ENCODE results near the gene SIGLEC9.

Gene SIGLEC9

DNA sequence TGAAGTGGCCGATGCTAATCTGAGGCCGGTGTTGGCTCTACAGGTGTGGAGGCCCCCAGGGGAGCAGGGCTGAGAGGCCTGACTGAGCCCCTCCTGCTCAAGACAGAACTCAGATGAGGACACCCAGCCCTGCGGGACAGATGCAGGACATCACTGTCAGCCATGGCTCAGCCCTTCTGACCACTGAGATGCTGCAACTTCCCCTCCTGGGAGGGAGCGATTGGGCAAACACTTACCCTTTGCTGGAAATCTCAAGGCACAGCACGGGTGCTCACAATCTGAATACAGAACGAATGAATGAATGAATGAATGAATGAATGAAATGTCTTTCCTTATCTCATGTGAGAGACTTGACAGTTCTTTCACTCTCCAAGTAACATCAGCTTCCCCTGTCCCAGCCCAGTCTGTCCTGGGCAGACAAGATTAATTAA, 13.9 kb downstream of the SIGLEC9 start:
- H3K9me3 ChIP-seq (ENCODE audit: control insufficient read depth, insufficient read depth, low read depth, low read length): no peaks in the 10 kb centered on the region
- H3K4me3 ChIP-seq (ENCODE audit: low read depth, low read length): no peak overlapping the region
- CTCF ChIA-PET: interaction anchor here (0.5 to 2.8 kb wide), 2 partner anchors 19 to 111 kb away, joined by 3 to 13 read pairs; no protein-coding TSS in a partner anchor
- POLR2A ChIA-PET: no interaction called here
- H3K36me3 ChIP-seq (ENCODE audit: control insufficient read depth in 2 of 2, insufficient read depth in 1 of 2, low read length in 2 of 2): no peaks in the 10 kb centered on the region
- H3K4me1 ChIP-seq (ENCODE audit: control insufficient read depth, insufficient read depth, low read length): no peaks in the 10 kb centered on the region
- no peak for TF ChIP-seq ZNF558 (tag by site-specific recombination; IDR thresholded peaks at IDR 0.05)
- TF ChIP-seq ZNF624 (tag by site-specific recombination; IDR thresholded peaks at IDR 0.05): no peak
- TF ChIP-seq ZNF701 (tag by site-specific recombination; IDR thresholded peaks at IDR 0.05): no peak
- no peak for TF ChIP-seq YY1 (tag by site-specific recombination; IDR thresholded peaks at IDR 0.05)
- no peak for TF ChIP-seq ZNF266 (tag by site-specific recombination; IDR thresholded peaks at IDR 0.05; ENCODE audit: low read depth)
- TF ChIP-seq MYNN (tag by site-specific recombination; IDR thresholded peaks at IDR 0.05; ENCODE audit: borderline replicate concordance): no peak
- TF ChIP-seq ZNF658 (tag by site-specific recombination; IDR thresholded peaks at IDR 0.05): no peak
- no peak for TF ChIP-seq ZNF510 (tag by site-specific recombination; IDR thresholded peaks at IDR 0.05; ENCODE audit: insufficient replicate concordance)
- no peak for TF ChIP-seq ZNF600 (tag by site-specific recombination; IDR thresholded peaks at IDR 0.05)
- no peak for TF ChIP-seq ZNF16 (tag by site-specific recombination; IDR thresholded peaks at IDR 0.05; ENCODE audit: low read depth)
- TF ChIP-seq ZNF585B (tag by site-specific recombination; IDR thresholded peaks at IDR 0.05): no peak
- no peak for TF ChIP-seq HOXA7 (CRISPR knock-in tag; IDR thresholded peaks at IDR 0.05; ENCODE audit: borderline replicate concordance)
- no peak for TF ChIP-seq ZNF157 (tag by site-specific recombination; IDR thresholded peaks at IDR 0.05)
- no peak overlapping the region for H3K27ac ChIP-seq (ENCODE audit: extremely low read depth, low read depth, low read length)

GRCh38 chr19:51139299-51140014, 14.8 kb downstream of the SIGLEC9 start:
- CTCF ChIA-PET: interaction anchor here (2.8 kb wide), 1 partner anchor 18 kb away, joined by 13 read pairs; no protein-coding TSS in a partner anchor
- POLR2A ChIA-PET: no interaction called here
- Histone ChIP-seq H3K4me1 (ENCODE audit: control insufficient read depth, insufficient read depth, low read length) (no peaks in the 10 kb centered on the region), H3K27ac (ENCODE audit: extremely low read depth, low read depth, low read length) (no peak overlapping the region), H3K4me3 (ENCODE audit: low read depth, low read length) (no peak overlapping the region), H3K9me3 (ENCODE audit: control insufficient read depth, insufficient read depth, low read depth, low read length) (no peaks in the 10 kb centered on the region), H3K36me3 (ENCODE audit: control insufficient read depth in 2 of 2, insufficient read depth in 1 of 2, low read length in 2 of 2) (no peaks in the 10 kb centered on the region)
- TF ChIP-seq OSR2 (tag by site-specific recombination; IDR thresholded peaks at IDR 0.05) (no peak), BCL11A (tag by site-specific recombination; IDR thresholded peaks at IDR 0.05; ENCODE audit: low read depth) (no peak), ZNF549 (tag by site-specific recombination; IDR thresholded peaks at IDR 0.05) (no peak), ZNF18 (tag by site-specific recombination; IDR thresholded peaks at IDR 0.05) (no peak), ZNF501 (tag by site-specific recombination; IDR thresholded peaks at IDR 0.05) (no peak), TSHZ1 (tag by site-specific recombination; IDR thresholded peaks at IDR 0.05; ENCODE audit: borderline replicate concordance) (no peak)
- TF ChIP-seq, protein P1, sequence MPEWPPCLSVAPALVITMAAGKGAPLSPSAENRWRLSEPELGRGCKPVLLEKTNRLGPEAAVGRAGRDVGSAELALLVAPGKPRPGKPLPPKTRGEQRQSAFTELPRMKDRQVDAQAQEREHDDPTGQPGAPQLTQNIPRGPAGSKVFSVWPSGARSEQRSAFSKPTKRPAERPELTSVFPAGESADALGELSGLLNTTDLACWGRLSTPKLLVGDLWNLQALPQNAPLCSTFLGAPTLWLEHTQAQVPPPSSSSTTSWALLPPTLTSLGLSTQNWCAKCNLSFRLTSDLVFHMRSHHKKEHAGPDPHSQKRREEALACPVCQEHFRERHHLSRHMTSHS (tag by site-specific recombination; IDR thresholded peaks at IDR 0.05): no peak

Measured in HEK293 (cell line).